Parathyroid adenoma (tissue), 2 donors: Measurements from ENCODE around the gene TGM2.

Source experiments
- H2AFZ ChIP-seq: fragments of 300-600 bp; sonication (generic); one replicate; pipeline ENCODE4 v1.7.0; 2017; ENCODE audit warnings: antibody characterized with exemption, mild to moderate bottlenecking
- H3K27ac ChIP-seq: fragments of 300-600 bp; sonication (generic); one replicate; pipeline ENCODE4 v1.7.0; 2017
- H3K27me3 ChIP-seq: fragments of 300-600 bp; sonication (generic); one replicate; pipeline ENCODE4 v1.7.0; 2017; ENCODE audit warnings: low read length; ENCODE audit not compliant: control insufficient read depth, insufficient read depth
- H3K36me3 ChIP-seq: fragments of 300-600 bp; sonication (generic); one replicate; pipeline ENCODE4 v1.7.0; 2017; ENCODE audit warnings: low read length; ENCODE audit not compliant: control insufficient read depth, insufficient read depth
- H3K4me1 ChIP-seq: fragments of 300-600 bp; sonication (generic); one replicate; pipeline ENCODE4 v1.7.0; 2017; ENCODE audit warnings: control low read depth
- H3K4me2 ChIP-seq: fragments of 300-600 bp; sonication (generic); one replicate; pipeline ENCODE4 v1.7.0; 2017; ENCODE audit warnings: low read length
- H3K4me3 ChIP-seq: fragments of 300-600 bp; sonication (generic); one replicate; pipeline ENCODE4 v1.7.0; 2017; ENCODE audit warnings: low read depth, low read length
- H3K79me2 ChIP-seq: fragments of 300-600 bp; sonication (generic); one replicate; pipeline ENCODE4 v1.7.0; 2017; ENCODE audit warnings: control low read depth
- H3K9ac ChIP-seq: fragments of 300-600 bp; sonication (generic); one replicate; pipeline ENCODE4 v1.7.0; 2017; ENCODE audit warnings: mild to moderate bottlenecking
- H3K9me3 ChIP-seq: fragments of 300-600 bp; sonication (generic); one replicate; pipeline ENCODE4 v1.7.0; 2017; ENCODE audit warnings: low read length; ENCODE audit not compliant: control insufficient read depth
- TF ChIP-seq, protein P1 (sequence below): fragments of 300-600 bp; sonication (generic); IDR thresholded peaks from one replicate; pipeline ENCODE4 v1.7.0; 2017; ENCODE audit warnings: antibody characterized with exemption, mild to moderate bottlenecking
- donor health status: primary hyperparathyroidism.

The TGM2 gene

GRCh38 chr20:38130687-38131587, 34.1 kb downstream of the TGM2 start:
- H3K27ac ChIP-seq = no peak overlapping the region
- no peak overlapping the region for H3K4me3 ChIP-seq
- no peaks in the 10 kb centered on the region for H3K79me2 ChIP-seq
- no peak overlapping the region for H3K9ac ChIP-seq
- H2AFZ ChIP-seq = no peak overlapping the region
- TF ChIP-seq, protein P1, sequence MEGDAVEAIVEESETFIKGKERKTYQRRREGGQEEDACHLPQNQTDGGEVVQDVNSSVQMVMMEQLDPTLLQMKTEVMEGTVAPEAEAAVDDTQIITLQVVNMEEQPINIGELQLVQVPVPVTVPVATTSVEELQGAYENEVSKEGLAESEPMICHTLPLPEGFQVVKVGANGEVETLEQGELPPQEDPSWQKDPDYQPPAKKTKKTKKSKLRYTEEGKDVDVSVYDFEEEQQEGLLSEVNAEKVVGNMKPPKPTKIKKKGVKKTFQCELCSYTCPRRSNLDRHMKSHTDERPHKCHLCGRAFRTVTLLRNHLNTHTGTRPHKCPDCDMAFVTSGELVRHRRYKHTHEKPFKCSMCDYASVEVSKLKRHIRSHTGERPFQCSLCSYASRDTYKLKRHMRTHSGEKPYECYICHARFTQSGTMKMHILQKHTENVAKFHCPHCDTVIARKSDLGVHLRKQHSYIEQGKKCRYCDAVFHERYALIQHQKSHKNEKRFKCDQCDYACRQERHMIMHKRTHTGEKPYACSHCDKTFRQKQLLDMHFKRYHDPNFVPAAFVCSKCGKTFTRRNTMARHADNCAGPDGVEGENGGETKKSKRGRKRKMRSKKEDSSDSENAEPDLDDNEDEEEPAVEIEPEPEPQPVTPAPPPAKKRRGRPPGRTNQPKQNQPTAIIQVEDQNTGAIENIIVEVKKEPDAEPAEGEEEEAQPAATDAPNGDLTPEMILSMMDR = no peak
- peaks cover 19% of the 10 kb centered on the region for H3K4me1 ChIP-seq
- no peaks in the 10 kb centered on the region for H3K27me3 ChIP-seq
- H3K4me2 ChIP-seq = no peak overlapping the region
- H3K9me3 ChIP-seq = no peaks in the 10 kb centered on the region
- H3K36me3 ChIP-seq = no peaks in the 10 kb centered on the region

- no peak overlapping the region for H3K27ac ChIP-seq
Observed at GRCh38 chr20:38129893-38130609, 35.0 kb downstream of the TGM2 start.

GRCh38 chr20:38129248-38129865, 35.7 kb downstream of the TGM2 start:
- Histone ChIP-seq H2AFZ (no peak overlapping the region), H3K9me3 (no peaks in the 10 kb centered on the region), H3K4me1 (peaks cover 13% of the 10 kb centered on the region), H3K36me3 (no peaks in the 10 kb centered on the region), H3K9ac (no peak overlapping the region), H3K79me2 (no peaks in the 10 kb centered on the region), H3K4me2 (no peak overlapping the region), H3K27ac (no peak overlapping the region), H3K27me3 (no peaks in the 10 kb centered on the region), H3K4me3 (no peak overlapping the region)
- TF ChIP-seq, protein P1 = no peak

More at GRCh38 chr20:38129893-38130609, 35.0 kb downstream of the TGM2 start:
- no peak overlapping the region for H3K4me2 ChIP-seq
- peaks cover 19% of the 10 kb centered on the region for H3K4me1 ChIP-seq
- H3K79me2 ChIP-seq = no peaks in the 10 kb centered on the region
- H2AFZ ChIP-seq = no peak overlapping the region
- H3K9me3 ChIP-seq = no peaks in the 10 kb centered on the region
- no peak overlapping the region for H3K4me3 ChIP-seq
- H3K9ac ChIP-seq = no peak overlapping the region
- H3K27me3 ChIP-seq = no peaks in the 10 kb centered on the region
- TF ChIP-seq, protein P1 = no peak
- H3K36me3 ChIP-seq = no peaks in the 10 kb centered on the region

DNA sequence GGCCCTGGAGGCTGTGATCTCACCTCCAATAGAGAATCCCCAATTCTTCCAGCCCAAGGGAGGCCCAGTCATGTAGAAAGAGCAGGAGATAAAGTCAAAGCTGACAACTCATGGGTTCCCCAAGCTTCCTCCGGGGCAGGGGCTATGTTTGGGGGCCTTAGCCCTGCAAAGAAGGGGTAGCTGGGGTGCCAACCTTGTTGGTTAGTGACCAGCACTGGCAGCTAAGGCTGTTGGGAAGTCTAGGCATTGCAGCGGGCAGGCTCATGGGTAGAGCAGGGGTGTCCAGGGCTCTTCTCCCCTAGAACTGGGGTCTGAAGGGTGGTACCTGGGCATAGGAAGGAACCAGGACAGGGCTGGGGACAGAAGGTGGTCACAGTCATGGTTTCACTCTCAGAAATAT, 36.4 kb downstream of the TGM2 start:
- no peaks in the 10 kb centered on the region for H3K79me2 ChIP-seq
- H3K36me3 ChIP-seq = no peaks in the 10 kb centered on the region
- no peak overlapping the region for H3K4me2 ChIP-seq
- H3K9ac ChIP-seq = no peak overlapping the region
- no peaks in the 10 kb centered on the region for H3K27me3 ChIP-seq
- H3K9me3 ChIP-seq = no peaks in the 10 kb centered on the region
- H3K4me3 ChIP-seq = no peak overlapping the region
- H3K4me1 ChIP-seq = peaks cover 7% of the 10 kb centered on the region
- TF ChIP-seq, protein P1 = no peak
- H2AFZ ChIP-seq = no peak overlapping the region
- H3K27ac ChIP-seq = no peak overlapping the region
